HepG2 (cell line): Measurements from ENCODE around the gene NEAT1. TPM values are rescaled to one million over a fixed set of nuclear protein-coding genes. Genes with fewer than 3 reads are reported as not detected.

Experiments
- ATF7 ChIP-seq, 2 experiments: fragments of 450-650 bp in 1 of 2; sonication (generic) in 1 of 2; formaldehyde crosslinking in 1 of 2; IDR thresholded peaks; 2 replicates each; pipeline versions ENCODE4 v1.4.0 to v1.6.1; 2016 to 2020; ENCODE audit warnings: antibody characterized with exemption in 1 of 2, mild to moderate bottlenecking in 1 of 2, missing genetic modification reagents in 1 of 2
- RBM39 ChIP-seq: fragments of 200-400 bp; formaldehyde crosslinking; IDR thresholded peaks from one replicate; pipeline ENCODE4 v1.6.1; 2018; ENCODE audit warnings: antibody characterized with exemption, mild to moderate bottlenecking, low read depth, low read length; ENCODE audit not compliant: poor library complexity, severe bottlenecking
- RORA ChIP-seq: sonication (generic); formaldehyde crosslinking; IDR thresholded peaks from 2 replicates; pipeline ENCODE4 v1.5.0; 2020; ENCODE audit warnings: mild to moderate bottlenecking, missing genetic modification reagents, moderate library complexity
- SMC3 ChIP-seq: IDR thresholded peaks from 2 replicates; pipeline ENCODE4 v1.6.1; 2011; ENCODE audit warnings: low read length, improper control_type of control experiment
- SP2 ChIP-seq: sonication (generic); formaldehyde crosslinking; IDR thresholded peaks from 2 replicates; pipeline ENCODE4 v1.5.1; 2020; ENCODE audit warnings: mild to moderate bottlenecking, missing genetic modification reagents
- U2AF1 ChIP-seq: fragments of 200-400 bp; formaldehyde crosslinking; optimal IDR thresholded peaks from 2 replicates; pipeline ENCODE3; 2017; ENCODE audit warnings: mild to moderate bottlenecking, low read depth, low read length
- ZNF101 ChIP-seq: sonication (generic); formaldehyde crosslinking; IDR thresholded peaks from 2 replicates; pipeline ENCODE4 v1.4.0; 2020; ENCODE audit warnings: mild to moderate bottlenecking, low read depth, missing genetic modification reagents, borderline replicate concordance
- ZNF274 ChIP-seq: sonication (generic); formaldehyde crosslinking; IDR thresholded peaks from 2 replicates; pipeline ENCODE4 v1.5.1; 2020; ENCODE audit warnings: mild to moderate bottlenecking, missing genetic modification reagents
- ZNF296 ChIP-seq: sonication (generic); formaldehyde crosslinking; conservative IDR thresholded peaks from 2 replicates; pipeline ENCODE4 v1.5.0; 2020; ENCODE audit warnings: mild to moderate bottlenecking, missing genetic modification reagents
- ZNF430 ChIP-seq: sonication (generic); formaldehyde crosslinking; IDR thresholded peaks from 2 replicates; pipeline ENCODE4 v1.9.0; 2021; ENCODE audit warnings: mild to moderate bottlenecking, missing genetic modification reagents
- ZNF496 ChIP-seq: sonication (generic); formaldehyde crosslinking; IDR thresholded peaks from 2 replicates; pipeline ENCODE4 v1.8.1; 2023; ENCODE audit warnings: mild to moderate bottlenecking, moderate library complexity, missing genetic modification reagents; ENCODE audit not compliant: insufficient replicate concordance
- ZNF670 ChIP-seq: sonication (generic); formaldehyde crosslinking; IDR thresholded peaks from 2 replicates; pipeline ENCODE4 v1.8.0; 2022; ENCODE audit warnings: mild to moderate bottlenecking, missing genetic modification reagents, borderline replicate concordance
- polyA plus RNA-seq, 8 experiments: library from polyadenylated mRNA; depleted of rRNA in 3 of 8; stranded (reverse) in 7 of 8; unstranded in 1 of 8; fragments of >200 nt; fragmentation: Illumina TruSeq in 4 of 8; extraction: Trizol in 4 of 8; gene quantifications; 2 replicates each; pipeline versions ENCODE4 v1.2.1 to v1.2.3, GENCODE V29; 2011 to 2016; ENCODE audit warnings: low read depth in 4 of 8, missing spikeins in 1 of 8, mixed read lengths in 1 of 8; ENCODE audit not compliant: insufficient read depth in 1 of 8
- total RNA-seq, 5 experiments: library from RNA; depleted of rRNA; stranded (reverse); fragments of >200 nt; fragmentation: Illumina TruSeq; extraction: Trizol; gene quantifications; 2 replicates each; pipeline ENCODE4 v1.2.3, GENCODE V29; 2016; ENCODE audit warnings: low read depth in 1 of 5
- TF ChIP-seq, protein P1 (sequence below): sonication (generic); formaldehyde crosslinking; IDR thresholded peaks from 2 replicates; pipeline ENCODE4 v1.8.0; 2022; ENCODE audit warnings: mild to moderate bottlenecking, missing genetic modification reagents, moderate library complexity
- TF ChIP-seq, protein P2 (sequence below): sonication (generic); formaldehyde crosslinking; IDR thresholded peaks from 2 replicates; pipeline ENCODE4 v1.8.1; 2023; ENCODE audit warnings: mild to moderate bottlenecking, missing genetic modification reagents
- TF ChIP-seq, protein P3 (sequence below): IDR thresholded peaks from 2 replicates; pipeline ENCODE4 v1.6.1; 2018; ENCODE audit warnings: missing genetic modification reagents, mild to moderate bottlenecking, missing compliant biosample characterization
- TF ChIP-seq, protein P4 (sequence below): sonication (generic); formaldehyde crosslinking; IDR thresholded peaks from 2 replicates; pipeline ENCODE4 v1.4.0; 2020; ENCODE audit warnings: missing genetic modification reagents, borderline replicate concordance
- TF ChIP-seq, protein P5 (sequence below): sonication (generic); formaldehyde crosslinking; IDR thresholded peaks from 2 replicates; pipeline ENCODE4 v1.5.0; 2020; ENCODE audit warnings: mild to moderate bottlenecking, missing genetic modification reagents

Gene NEAT1
- total and polyA plus RNA-seq, 2 of the 13 experiments (the other 11 are each of a cell fraction or from before 2014, with no cell fraction given): 20.5 to 41.2 TPM

DNA sequence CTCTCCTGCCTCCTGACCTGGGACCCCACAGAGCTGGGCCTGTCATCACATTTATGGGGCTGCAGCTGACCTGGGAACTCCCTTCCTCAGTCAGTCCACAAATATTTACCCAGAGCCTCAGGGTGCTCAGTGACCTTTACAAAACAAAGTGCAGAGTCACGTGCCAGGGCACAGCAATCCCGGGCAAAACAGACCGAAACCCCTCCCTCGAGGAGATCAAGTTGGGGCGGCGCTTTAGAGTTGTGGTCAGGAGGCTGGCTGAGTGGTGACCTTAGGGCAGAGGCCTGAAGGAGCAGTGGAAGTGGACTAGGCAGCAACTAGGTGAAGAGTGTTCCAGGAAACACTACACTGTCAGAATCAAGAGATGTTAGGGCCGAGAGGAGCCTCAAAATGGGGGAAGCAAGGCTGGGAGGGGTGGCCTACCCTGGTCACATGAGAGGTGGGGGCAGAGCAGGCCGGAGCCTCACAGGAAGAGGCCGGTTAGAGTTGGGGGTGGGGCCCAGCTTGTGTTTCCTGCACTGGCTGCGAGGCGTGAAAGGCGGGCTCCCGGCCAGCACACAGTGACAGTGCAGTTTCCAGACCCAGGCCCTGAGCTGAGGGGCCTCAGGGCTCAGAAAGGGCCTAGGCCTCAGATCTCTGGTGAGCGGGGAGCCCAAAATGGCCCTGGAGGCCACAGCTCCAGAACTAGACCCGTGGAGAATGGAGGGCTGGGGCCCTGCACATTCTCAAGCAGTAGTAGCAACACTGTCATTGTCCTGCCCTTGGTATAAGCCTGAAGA is 3.7 kb upstream of the NEAT1 start (continued):
- TF ChIP-seq U2AF1 (no peak), ZNF274 (CRISPR knock-in tag) (peak; percentile 66), ZNF296 (CRISPR knock-in tag) (peak; percentile 74), SP2 (no peak; the same call in 1 of the 2 replicates), ZNF430 (CRISPR knock-in tag) (peak; percentile 59), ZNF496 (CRISPR knock-in tag) (no peak), RBM39 (peak; percentile 44), ZNF670 (CRISPR knock-in tag) (peak; percentile 96), SMC3 (no peak; the same call in 1 of the 2 replicates), ATF7 (IDR thresholded peaks at IDR 0.05) (no peak; the same call in 1 of the 2 replicates), ATF7 (CRISPR knock-in tag; IDR thresholded peaks at IDR 0.05) (no peak; the same call in 1 of the 2 replicates), RORA (CRISPR knock-in tag) (no peak), ZNF101 (CRISPR knock-in tag) (no peak)
- TF ChIP-seq, protein P1, sequence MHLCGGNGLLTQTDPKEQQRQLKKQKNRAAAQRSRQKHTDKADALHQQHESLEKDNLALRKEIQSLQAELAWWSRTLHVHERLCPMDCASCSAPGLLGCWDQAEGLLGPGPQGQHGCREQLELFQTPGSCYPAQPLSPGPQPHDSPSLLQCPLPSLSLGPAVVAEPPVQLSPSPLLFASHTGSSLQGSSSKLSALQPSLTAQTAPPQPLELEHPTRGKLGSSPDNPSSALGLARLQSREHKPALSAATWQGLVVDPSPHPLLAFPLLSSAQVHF: peak; percentile 64; the same call in 1 of the 2 replicates
- TF ChIP-seq, protein P2, sequence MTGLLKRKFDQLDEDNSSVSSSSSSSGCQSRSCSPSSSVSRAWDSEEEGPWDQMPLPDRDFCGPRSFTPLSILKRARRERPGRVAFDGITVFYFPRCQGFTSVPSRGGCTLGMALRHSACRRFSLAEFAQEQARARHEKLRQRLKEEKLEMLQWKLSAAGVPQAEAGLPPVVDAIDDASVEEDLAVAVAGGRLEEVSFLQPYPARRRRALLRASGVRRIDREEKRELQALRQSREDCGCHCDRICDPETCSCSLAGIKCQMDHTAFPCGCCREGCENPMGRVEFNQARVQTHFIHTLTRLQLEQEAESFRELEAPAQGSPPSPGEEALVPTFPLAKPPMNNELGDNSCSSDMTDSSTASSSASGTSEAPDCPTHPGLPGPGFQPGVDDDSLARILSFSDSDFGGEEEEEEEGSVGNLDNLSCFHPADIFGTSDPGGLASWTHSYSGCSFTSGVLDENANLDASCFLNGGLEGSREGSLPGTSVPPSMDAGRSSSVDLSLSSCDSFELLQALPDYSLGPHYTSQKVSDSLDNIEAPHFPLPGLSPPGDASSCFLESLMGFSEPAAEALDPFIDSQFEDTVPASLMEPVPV: peak; percentile 92
- TF ChIP-seq, protein P3, sequence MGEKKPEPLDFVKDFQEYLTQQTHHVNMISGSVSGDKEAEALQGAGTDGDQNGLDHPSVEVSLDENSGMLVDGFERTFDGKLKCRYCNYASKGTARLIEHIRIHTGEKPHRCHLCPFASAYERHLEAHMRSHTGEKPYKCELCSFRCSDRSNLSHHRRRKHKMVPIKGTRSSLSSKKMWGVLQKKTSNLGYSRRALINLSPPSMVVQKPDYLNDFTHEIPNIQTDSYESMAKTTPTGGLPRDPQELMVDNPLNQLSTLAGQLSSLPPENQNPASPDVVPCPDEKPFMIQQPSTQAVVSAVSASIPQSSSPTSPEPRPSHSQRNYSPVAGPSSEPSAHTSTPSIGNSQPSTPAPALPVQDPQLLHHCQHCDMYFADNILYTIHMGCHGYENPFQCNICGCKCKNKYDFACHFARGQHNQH (CRISPR knock-in tag): peak; percentile 76
- TF ChIP-seq, protein P4, sequence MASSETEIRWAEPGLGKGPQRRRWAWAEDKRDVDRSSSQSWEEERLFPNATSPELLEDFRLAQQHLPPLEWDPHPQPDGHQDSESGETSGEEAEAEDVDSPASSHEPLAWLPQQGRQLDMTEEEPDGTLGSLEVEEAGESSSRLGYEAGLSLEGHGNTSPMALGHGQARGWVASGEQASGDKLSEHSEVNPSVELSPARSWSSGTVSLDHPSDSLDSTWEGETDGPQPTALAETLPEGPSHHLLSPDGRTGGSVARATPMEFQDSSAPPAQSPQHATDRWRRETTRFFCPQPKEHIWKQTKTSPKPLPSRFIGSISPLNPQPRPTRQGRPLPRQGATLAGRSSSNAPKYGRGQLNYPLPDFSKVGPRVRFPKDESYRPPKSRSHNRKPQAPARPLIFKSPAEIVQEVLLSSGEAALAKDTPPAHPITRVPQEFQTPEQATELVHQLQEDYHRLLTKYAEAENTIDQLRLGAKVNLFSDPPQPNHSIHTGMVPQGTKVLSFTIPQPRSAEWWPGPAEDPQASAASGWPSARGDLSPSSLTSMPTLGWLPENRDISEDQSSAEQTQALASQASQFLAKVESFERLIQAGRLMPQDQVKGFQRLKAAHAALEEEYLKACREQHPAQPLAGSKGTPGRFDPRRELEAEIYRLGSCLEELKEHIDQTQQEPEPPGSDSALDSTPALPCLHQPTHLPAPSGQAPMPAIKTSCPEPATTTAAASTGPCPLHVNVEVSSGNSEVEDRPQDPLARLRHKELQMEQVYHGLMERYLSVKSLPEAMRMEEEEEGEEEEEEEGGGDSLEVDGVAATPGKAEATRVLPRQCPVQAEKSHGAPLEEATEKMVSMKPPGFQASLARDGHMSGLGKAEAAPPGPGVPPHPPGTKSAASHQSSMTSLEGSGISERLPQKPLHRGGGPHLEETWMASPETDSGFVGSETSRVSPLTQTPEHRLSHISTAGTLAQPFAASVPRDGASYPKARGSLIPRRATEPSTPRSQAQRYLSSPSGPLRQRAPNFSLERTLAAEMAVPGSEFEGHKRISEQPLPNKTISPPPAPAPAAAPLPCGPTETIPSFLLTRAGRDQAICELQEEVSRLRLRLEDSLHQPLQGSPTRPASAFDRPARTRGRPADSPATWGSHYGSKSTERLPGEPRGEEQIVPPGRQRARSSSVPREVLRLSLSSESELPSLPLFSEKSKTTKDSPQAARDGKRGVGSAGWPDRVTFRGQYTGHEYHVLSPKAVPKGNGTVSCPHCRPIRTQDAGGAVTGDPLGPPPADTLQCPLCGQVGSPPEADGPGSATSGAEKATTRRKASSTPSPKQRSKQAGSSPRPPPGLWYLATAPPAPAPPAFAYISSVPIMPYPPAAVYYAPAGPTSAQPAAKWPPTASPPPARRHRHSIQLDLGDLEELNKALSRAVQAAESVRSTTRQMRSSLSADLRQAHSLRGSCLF (CRISPR knock-in tag): peak; percentile 59; the same call in 1 of the 2 replicates
- TF ChIP-seq, protein P5, sequence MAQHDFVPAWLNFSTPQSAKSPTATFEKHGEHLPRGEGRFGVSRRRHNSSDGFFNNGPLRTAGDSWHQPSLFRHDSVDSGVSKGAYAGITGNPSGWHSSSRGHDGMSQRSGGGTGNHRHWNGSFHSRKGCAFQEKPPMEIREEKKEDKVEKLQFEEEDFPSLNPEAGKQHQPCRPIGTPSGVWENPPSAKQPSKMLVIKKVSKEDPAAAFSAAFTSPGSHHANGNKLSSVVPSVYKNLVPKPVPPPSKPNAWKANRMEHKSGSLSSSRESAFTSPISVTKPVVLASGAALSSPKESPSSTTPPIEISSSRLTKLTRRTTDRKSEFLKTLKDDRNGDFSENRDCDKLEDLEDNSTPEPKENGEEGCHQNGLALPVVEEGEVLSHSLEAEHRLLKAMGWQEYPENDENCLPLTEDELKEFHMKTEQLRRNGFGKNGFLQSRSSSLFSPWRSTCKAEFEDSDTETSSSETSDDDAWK (CRISPR knock-in tag): no peak
